Daoy (cell line): ENCODE measurements around the gene HMGCLL1. TPM values are rescaled to one million over a fixed set of nuclear protein-coding genes. Genes with fewer than 3 reads are reported as not detected.
A peak's percentile ranks its signal among the peaks of the same experiment; 100 is the strongest.

ENCODE experiments used
- DNase-seq: peaks from one replicate; pipeline ENCODE4 v3.0.0-alpha.2; 2015; ENCODE audit warnings: low read depth
- total RNA-seq: library from RNA; depleted of rRNA; stranded (reverse); fragments of >200 nt; shearing (Covaris generic); gene quantifications from 2 replicates; pipeline ENCODE4 v1.2.3, GENCODE V29; 2014; rRNA removed

HMGCLL1 gene
- total RNA-seq, result not detected in 2 replicates

DNA sequence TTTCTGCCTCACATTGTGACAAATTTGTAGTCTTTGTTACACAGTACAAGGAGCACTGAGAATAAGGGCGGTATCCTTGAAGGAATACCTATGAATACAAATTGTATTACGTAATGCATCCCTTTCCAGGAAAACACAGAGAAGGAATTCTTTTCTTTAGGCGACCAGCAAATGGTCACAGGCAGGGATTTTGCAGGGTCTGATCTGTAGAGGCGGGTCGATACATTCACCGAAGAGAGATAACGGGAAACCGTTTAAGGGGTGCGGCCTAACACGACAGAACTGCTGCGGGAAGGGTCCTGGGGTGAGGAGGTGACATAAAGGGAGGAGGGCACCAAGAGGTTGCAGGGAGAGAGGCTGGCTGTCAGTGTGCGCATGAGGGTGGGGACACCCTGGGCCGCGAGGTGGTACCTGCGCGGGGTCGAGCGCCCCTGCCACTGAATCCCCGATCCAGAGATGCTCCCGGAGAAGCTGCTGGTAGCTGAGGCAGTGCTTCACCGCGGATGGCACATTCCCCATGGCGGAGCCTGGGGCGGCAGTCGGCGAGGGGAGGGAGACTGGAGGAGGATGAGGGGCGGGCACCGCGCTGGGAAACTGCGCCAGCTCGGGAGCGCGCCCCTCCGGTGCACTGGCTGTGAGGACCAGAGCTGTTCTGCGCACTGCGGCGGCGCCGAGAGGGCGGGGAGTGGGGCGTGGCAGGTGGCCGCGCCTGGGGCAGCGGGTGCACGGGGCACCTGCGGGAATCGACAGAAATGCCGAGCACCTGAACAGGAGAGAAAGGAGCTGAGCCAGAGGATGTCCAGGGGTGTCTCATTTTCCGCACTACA is at the start of gene HMGCLL1:
Gene HMGCLL1 (minus strand): TSS at position 656 of the 827 bp plus-strand sequence. CDS start 137 bp downstream, at position 519.
- DNase-seq, result peak; percentile 43

DNA sequence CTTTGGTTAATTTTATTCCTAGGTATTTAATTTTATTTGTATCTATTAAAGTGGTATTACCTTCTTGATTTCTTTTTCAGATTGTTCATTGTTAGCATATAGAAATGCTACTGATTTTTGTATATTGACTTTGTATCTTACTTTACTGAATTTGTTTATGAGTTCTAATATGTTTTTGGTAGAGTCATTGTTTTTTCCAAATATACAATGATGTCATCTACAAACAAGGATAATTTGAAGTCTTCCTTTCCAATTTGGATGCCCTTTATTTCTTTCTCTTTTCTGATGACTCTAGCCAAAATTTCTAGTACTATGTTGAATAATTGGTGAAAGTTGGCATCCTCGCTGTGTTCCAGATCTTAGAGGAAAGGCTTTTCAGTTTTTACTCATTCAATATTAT is 43.0 kb upstream of the HMGCLL1 start:
- no peak for DNase-seq

DNA sequence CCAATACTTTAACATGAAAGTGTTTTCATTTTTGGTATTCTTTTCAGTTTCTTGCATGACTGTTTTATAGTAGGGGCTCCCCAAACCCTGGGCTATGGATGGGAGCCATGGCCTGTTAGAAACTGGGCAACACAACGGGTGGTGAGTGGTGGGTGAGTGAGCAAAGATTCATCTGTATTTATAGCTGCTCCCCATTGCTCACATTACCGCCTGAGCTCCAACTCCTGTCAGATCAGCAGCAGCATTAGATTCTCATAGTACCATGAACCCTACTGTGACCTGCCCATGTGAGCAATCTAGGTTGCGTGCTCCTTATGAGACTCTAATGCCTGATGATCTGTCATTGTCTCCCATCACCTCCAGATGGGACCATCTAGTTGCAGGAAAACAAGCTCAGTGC is 42.3 kb upstream of the HMGCLL1 start:
- no peak for DNase-seq

DNA sequence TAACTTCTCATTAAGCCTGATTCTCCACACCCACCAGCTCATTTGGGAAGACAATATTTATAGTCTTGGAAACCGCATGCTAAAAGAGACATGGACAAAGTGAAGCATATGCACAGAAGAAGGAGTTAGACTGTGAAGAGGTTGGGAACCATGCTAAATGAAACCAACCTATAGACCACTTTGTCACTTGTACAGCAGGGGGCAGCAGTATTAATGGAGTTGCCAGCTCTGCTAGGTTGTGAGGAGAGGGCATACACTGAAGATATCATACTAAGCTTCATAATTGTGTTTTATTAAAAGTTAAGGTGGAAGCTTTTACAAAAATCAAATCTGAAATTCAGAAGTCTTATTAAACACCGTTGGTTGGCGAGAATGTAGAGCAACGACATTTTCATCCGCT is 38.3 kb upstream of the HMGCLL1 start:
- peak; percentile 51 for DNase-seq

DNA sequence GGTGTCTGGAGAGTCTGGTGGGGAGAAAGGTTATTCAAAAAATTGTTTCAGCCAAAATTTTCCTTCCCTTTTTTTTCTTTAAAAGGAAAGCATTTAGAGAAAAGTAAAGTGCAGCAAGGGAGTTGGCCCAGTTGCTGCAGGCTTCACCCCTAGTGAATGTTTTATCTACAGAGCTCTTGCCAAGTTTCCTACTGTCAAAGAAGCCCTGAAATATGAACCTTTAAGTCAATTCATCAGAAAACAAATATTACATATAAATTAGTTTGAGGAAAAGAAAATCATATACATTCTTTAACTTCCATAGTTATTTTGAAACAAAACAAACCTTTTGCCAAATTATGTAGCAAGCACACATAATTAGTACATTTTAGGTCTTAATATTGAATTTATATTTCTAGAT is 25.0 kb upstream of the HMGCLL1 start:
- no peak for DNase-seq

DNA sequence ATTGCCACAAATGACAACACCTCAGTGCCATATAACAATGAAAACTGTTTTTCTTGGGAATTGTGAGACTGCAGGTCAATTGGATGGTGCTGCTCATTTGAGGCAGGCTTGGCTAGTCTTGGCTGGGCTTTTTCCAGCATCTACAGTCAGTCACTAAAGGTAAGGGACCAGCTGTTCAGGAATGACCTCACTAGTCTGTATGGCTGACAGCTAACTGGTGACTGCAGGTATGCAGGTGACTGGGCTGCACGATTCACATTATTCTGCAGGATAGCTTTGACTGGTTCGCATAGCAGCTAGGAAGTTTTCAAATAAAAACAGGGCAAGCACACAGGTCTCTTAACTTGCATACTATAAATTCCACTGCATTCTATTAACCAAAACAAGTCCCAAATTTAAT is 22.1 kb upstream of the HMGCLL1 start:
- DNase-seq, result no peak

DNA sequence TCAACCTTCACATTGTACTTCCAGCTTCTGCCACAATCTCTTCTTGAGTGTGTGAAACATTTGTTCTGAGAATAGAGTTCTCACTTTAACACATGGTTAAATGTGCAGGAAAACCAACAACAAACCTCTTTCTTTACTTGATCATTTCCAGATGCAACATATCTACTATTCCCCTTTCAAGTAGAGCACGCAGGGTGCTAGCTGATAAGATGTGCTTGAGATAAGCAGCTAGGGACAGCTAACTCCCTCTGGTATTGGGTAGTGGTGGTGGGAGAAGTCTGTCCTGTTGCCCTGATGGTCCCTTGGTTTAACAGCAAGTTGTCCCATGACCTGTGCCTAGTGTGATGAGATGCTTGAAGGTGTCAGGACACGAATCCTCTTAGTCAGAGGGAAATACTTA is 15.4 kb upstream of the HMGCLL1 start:
- no peak for DNase-seq

DNA sequence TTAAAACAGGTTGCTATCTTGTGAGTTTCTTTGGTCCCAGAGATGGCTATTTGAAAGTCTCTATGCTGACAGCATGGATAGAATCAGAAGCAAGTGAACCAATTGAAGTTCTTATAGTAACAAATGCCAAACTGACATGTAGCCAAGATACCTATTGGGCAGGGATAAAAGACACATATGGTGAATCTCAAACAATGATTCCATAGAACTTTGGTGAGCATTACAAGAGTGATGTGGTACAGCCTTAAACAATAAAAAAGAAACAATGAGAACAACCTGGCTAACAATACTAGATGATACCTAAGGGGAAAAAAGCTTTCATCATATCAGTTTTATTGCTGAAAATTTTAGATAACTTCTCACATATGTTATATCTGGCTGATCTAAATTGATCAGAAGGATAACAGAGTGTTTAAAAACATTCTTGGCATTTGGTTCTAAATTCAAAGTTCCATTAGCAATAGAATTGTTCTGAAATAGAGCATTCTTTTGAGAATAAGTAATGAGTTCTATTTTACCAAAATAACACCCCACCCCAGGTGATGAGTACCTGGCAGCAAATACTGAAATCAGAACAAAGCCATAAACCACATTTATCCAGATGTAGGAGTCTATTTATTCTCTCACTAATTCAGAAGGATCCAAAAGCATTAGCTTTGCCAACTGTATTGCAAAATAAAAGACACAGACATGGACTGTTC is 5.8 kb upstream of the HMGCLL1 start:
- no peak for DNase-seq

DNA sequence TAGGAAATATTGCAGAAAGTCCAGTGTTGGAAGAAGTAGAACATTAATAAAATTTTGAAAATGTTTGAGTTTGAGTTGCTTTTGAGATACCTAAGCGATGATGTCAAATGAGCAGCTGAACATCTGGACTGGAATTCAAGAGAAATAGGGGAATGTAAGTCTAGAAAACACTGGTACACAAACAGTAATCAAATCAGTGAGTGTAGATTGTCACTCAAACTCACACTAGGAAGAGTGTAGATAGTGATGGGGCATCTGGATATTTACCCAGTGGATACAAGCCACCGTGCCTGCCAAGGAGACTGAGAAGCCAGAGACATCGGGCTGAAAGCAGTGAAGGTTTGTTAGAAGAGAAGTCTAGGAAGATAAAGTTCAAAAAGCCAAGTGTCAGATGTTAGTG is 2.2 kb downstream of the HMGCLL1 start:
- DNase-seq, result no peak

DNA sequence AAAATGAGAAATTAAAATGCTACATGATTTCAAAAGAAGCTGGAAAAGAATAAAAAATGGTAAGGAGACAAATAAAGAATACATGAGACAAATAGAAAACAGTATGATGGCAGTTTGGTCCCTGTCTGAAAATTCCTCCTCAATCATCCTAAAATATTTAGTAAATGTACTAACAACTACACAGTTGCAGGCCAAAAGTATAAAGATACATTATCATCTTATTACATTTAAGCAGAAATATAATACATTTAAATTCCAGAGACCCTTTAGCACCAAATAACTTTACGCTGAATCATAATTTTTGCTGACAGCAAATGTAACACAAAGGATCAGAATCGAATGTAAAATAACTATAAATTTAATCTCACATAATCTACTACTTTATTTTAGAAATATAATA is 4.4 kb downstream of the HMGCLL1 start:
- DNase-seq, result no peak

DNA sequence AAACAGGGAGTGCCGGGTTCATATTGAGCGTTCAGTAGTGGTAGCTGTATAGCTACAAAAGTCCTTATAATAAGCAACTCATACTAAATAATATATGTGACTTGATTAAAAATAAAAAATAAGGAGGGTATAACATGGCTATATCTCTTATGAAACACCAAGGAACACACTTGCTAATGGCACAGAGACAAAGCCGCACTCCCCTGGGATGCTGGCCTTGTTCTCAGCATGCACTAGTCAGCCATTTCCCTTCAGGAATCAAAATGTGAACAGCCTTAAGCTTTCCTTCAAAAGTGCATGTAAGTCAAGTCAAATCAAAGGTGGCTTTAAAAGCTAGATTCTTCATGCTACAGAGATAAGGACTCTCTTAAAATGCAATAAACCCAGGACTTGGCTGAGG is 9.4 kb downstream of the HMGCLL1 start:
- no peak for DNase-seq

DNA sequence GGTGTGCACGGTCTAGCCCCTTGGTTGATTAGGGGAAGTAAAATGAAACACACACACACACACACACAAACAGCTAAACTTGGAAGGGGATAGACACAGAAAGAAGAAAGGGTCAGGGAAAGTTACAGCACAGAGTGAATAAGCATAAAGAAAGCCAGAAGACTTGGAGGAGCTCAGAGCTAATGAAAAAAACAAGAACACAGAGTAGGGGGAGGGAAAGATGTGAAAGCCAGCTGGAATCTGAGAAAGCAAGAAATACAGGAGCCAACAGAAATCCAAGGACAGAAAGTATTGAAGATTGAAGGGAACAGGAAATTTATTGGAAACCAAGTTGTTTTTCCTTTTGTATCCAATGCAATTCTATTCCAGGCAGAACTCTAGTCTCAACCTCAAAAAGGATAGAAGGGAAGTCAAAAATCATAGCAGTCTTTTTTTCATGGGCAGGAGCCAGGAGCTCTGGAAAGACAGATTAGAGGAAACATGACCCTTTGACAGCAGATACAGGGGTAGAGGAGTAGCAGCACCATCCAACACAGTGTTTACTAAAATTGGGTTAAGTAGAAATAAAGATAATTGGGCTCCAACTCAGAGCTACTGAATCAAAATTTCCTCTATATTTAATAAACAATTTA is 10.1 kb downstream of the HMGCLL1 start:
- no peak for DNase-seq

DNA sequence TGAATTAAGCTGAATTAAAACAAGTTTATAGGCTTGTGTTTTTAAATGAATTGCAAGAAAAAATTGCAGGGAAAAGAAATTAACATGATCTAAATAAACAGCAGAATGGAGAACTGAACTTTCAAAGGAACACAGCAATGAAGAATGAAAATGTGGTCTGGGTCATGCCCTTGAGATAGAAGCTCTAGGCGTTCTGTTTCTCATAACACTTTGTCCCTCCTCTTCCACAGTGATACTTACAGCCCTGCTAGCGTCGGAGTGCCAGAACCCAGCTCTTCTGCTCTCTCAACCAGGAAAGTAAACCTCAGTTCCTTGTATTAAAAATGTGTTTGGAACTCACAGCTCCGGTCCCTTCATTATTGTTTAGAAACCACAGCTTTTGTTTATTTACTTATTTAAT is 11.4 kb downstream of the HMGCLL1 start:
- DNase-seq, result no peak

DNA sequence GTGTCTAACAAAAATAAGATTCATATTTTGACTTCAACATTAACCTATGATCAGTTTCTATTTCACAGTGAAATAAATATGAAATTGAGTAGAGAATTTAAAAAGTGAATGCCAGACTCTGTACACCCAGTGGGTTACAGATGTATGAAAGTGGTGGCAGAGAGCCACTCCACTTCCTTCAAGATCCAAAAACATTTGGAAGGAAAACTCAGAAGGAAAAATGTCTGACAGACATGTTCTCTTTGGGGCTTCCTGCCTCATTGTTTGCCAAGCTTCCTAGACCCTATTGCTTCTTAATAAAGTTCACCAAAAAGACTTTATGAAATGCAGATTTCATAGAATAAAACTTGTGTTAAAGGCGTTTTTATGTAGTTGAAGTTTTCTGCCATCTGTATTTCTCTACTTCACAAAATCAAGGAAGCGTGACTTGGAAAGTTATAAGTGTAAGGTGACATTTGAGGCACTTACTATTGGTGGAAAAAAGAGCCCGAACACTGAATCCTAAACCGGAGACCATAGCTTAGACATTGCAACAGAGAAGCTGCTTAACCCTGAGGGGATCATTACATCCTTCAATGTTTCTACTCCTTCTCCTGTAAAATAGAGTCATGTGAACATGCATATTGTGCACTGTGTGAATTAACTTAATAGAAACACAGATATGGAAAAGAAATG is 12.8 kb downstream of the HMGCLL1 start:
- DNase-seq, result no peak

DNA sequence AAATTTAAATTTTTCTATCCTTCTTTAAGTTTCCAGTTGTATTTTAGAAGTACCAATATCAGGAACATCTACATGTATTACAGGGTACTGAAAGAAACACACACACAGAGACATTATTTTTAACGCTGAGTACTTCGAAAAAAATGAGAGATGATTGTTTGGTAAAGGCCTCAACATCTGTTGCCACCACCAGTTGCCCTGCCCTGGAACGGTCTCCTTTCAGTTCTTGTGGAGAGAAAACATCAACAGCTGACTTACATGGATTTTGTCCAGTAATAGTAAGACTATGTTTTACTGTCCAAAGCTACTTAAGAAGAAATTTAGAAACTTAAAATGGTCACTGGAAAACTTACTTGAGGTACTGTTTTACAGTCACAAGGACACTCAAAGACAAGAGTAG is 16.7 kb downstream of the HMGCLL1 start:
- no peak for DNase-seq

DNA sequence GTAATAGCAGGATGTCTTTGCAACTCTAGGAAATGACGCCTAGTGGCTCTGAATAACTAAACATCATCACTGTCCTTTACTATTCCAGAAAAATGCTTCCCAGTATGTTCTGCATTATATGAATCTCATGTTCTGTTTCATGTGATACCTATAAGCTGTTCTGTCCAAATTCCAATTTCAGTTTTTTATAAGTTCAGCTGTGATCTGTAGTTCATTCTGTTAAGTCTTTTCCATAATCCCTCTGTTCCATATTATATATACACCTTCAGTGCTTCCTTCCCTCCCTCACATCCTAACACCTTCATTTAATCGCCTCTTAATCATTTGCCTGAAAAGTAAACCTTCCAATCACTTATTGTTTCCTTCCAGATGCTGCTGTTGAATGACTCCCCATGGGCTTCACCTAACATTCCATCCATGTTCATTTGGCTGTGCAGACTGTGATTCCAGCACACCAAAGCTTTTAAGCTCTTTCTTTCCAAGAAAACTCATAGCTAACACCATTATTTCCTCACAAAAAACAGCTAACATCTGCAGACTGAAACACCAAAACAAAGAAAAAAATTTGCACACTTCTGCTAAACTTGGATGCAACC is 18.6 kb downstream of the HMGCLL1 start:
- DNase-seq, result no peak

DNA sequence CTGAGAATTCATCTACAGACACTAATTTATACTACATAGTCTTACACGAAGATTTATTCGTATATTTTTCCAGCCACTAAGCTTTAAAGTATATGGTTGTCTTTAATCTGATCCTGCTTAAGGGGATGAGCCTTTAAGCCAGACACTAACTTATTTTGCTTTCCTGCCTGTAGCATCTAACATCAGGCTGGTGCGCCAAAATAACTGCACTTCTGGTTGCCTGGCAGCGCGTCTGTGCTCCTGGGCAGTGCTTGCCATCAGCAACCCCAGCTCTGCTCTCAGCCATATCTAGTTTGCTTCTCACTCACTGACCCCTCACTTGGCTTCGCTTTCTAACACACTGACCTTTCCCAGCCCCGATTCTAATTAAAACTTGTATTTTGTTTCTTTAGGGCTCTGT is 21.8 kb downstream of the HMGCLL1 start:
- DNase-seq, result no peak

DNA sequence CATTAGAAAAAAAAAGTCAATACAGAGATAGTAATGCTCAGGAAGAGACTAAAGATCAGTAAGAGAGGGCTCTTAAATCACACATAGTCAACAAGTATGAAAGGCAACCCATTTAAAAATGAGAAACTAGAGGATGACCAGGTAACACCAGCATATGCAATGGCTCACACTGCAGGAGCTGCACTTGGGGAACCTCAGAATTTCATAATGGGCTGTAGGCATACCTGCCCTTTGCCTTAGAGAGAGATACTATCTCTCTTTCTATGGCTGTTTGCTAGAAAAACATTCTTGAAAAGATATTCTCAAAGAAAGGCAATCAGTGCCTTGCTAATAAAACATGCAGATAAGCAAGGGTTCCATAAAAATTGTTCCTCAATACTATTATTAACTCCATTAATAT is 33.2 kb downstream of the HMGCLL1 start:
- no peak for DNase-seq

DNA sequence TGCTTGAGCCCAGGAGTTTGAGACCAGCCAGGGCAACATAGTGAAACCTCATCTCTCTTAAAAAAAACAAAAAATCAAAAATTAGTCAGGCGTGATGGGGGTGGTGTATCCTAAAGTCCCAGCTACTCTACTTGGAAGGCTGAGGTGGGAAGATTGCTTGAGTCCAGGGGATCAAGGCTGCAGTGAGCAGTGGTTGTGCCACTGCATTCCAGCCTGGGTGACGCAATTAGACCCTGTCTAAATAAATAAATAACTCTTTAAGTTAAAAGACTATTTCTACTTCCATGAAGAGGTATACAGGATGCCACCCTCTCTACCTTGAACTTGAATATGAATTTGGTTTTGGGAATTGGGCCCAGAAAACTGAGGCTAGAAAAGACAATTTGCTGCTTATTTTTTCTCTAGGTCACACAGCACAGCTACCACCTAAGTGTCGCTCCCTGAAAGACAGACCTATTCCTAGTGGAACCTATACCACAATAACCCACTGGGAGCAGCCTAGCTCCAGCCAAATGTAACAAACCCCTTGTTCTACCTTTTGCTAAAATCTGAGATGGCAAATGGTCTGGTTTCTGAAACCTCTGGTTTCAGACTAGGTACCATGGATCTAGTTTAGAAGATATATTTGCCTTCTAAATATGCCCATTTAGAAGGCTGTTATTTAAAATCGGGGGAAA is 35.2 kb downstream of the HMGCLL1 start:
- peak; percentile 5 for DNase-seq

DNA sequence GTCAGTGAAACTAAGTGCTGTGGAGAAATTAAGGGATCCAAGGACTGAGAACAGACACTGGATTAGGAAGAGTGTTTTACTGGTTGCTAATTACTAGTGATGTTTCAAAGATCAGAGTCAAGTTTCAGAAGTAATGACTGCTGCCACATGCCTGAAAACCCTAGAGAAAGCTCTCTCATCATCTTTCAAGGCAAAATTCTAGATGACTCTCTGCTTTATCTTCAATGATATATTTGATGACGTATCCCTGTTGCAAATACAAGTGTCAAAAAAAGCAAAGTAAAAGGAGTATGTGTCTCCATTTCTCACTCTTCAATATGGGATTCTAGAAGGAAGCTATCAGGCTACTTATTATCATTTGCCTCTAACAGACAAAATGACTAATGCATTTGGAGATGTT is 38.0 kb downstream of the HMGCLL1 start:
- DNase-seq, result no peak

DNA sequence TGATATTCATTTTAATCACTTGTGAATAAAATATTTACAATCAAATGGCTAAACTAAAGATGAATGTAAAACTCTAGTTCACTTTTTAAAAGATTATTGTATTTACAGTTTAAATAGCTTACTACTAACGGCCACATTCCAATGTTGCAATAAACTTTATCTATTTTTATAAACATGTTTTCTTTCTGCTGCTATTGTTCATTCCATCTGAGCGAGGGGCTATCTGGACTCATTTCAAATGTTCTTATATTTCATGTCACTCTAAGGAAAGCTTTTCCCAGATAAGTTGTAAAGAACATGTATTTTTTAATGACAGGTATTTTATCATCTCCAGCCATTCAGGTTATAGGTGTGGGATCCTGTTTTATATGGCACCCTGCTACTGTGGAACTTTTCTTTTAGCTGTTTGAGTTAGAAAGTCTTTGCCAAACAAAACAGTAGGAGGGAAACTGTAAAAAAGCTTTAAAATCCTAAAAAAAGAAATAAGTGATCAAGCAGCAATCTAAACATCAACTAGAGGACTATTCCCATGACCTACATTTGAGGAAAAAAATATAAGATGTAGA is 42.5 kb downstream of the HMGCLL1 start:
- DNase-seq, result no peak
